Breast epithelium (tissue), 4 donors: ENCODE measurements around the gene CPM. TPM values are rescaled to one million over a fixed set of nuclear protein-coding genes. Genes with fewer than 3 reads are reported as not detected.

Experiments
- DNase-seq, 2 donors: peaks; one replicate each; pipeline ENCODE4 v3.0.0-alpha.2; 2019; ENCODE audit warnings: low spot score in 2 of 2
- H3K27ac ChIP-seq, 2 donors: fragments of 200-600 bp; sonication (generic) in 1 of 2; one replicate each; pipeline ENCODE4 v1.5.1; 2016 to 2019; ENCODE audit warnings: mild to moderate bottlenecking in 1 of 2
- H3K27me3 ChIP-seq, 2 donors: fragments of 200-600 bp; sonication (generic) in 1 of 2; one replicate each; pipeline versions ENCODE4 v1.5.1 to v1.6.0; 2017 to 2019; ENCODE audit warnings: control low read depth in 1 of 2, mild to moderate bottlenecking in 1 of 2
- H3K36me3 ChIP-seq: fragments of 200-600 bp; one replicate; pipeline ENCODE4 v1.5.1; 2019
- H3K4me1 ChIP-seq, 2 donors: fragments of 200-600 bp; sonication (generic); one replicate each; pipeline ENCODE4 v1.5.1; 2016 to 2019; ENCODE audit warnings: control low read depth in 1 of 2
- H3K4me3 ChIP-seq, 3 donors: fragments of 200-600 bp; sonication (generic); 1 replicate in 2 of 3; 2 replicates in 1 of 3; pipeline ENCODE4 v1.5.1; 2016 to 2019; ENCODE audit warnings: mild to moderate bottlenecking in 3 of 3, moderate library complexity in 2 of 3
- H3K9me3 ChIP-seq, 2 donors: fragments of 200-600 bp; sonication (generic) in 1 of 2; one replicate each; pipeline ENCODE4 v1.5.1; 2016 to 2019; ENCODE audit warnings: control low read depth in 1 of 2
- POLR2A ChIP-seq: fragments of 450-650 bp; IDR thresholded peaks from one replicate; pipeline ENCODE4 v1.6.1; 2016; ENCODE audit warnings: antibody characterized with exemption, mild to moderate bottlenecking, moderate library complexity
- POLR2AphosphoS5 ChIP-seq, 3 donors: sonication (generic); formaldehyde crosslinking; IDR thresholded peaks; one replicate each; pipeline ENCODE4 v1.6.1; 2017; ENCODE audit warnings: antibody characterized with exemption in 3 of 3
- intact Hi-C: fragments of 100-400 bp; cut with DNase I; formaldehyde crosslinking; loops from one replicate; pipeline ENCODE4 v1.15.1; 2023; ENCODE audit warnings: low total_unique reads
- total RNA-seq, 3 donors: library from RNA; depleted of rRNA; stranded (reverse); fragments of >200 nt; gene quantifications; one replicate each; pipeline ENCODE4 v1.1.0, GENCODE V29; 2016
- TF ChIP-seq, protein P1 (sequence below), 3 donors: fragments of 450-650 bp; IDR thresholded peaks; one replicate each; pipeline ENCODE4 v1.5.1; 2016 to 2017; ENCODE audit warnings: antibody characterized with exemption in 3 of 3, mild to moderate bottlenecking in 3 of 3, moderate library complexity in 3 of 3

The CPM gene
- total RNA-seq, 3 donors from 2014 or later: 63.4 to 1,281 (median 78.3) TPM

DNA sequence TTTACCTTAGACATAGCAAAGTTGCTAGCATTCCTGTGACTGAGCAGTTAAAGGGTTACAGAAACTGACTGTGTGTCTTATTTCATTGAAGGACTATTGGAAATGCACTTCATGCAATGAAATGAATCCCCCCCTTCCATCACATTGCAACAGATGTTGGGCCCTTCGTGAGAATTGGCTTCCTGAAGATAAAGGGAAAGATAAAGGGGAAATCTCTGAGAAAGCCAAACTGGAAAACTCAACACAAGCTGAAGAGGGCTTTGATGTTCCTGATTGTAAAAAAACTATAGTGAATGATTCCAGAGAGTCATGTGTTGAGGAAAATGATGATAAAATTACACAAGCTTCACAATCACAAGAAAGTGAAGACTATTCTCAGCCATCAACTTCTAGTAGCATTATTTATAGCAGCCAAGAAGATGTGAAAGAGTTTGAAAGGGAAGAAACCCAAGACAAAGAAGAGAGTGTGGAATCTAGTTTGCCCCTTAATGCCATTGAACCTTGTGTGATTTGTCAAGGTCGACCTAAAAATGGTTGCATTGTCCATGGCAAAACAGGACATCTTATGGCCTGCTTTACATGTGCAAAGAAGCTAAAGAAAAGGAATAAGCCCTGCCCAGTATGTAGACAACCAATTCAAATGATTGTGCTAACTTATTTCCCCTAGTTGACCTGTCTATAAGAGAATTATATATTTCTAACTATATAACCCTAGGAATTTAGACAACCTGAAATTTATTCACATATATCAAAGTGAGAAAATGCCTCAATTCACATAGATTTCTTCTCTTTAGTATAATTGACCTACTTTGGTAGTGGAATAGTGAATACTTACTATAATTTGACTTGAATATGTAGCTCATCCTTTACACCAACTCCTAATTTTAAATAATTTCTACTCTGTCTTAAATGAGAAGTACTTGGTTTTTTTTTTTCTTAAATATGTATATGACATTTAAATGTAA, 93.5 kb downstream of the CPM start:
- H3K27me3 ChIP-seq: no peaks in the 10 kb centered on the region
- intact Hi-C loops: no loop called here
- H3K9me3 ChIP-seq: no peaks in the 10 kb centered on the region
- H3K4me3 ChIP-seq: no peak overlapping the region
- peaks cover 4% of the 10 kb centered on the region for H3K36me3 ChIP-seq
- TF ChIP-seq POLR2A: no peak
- no peaks in the 10 kb centered on the region for H3K4me1 ChIP-seq
- no peak for DNase-seq
- no peak overlapping the region for H3K27ac ChIP-seq

DNA sequence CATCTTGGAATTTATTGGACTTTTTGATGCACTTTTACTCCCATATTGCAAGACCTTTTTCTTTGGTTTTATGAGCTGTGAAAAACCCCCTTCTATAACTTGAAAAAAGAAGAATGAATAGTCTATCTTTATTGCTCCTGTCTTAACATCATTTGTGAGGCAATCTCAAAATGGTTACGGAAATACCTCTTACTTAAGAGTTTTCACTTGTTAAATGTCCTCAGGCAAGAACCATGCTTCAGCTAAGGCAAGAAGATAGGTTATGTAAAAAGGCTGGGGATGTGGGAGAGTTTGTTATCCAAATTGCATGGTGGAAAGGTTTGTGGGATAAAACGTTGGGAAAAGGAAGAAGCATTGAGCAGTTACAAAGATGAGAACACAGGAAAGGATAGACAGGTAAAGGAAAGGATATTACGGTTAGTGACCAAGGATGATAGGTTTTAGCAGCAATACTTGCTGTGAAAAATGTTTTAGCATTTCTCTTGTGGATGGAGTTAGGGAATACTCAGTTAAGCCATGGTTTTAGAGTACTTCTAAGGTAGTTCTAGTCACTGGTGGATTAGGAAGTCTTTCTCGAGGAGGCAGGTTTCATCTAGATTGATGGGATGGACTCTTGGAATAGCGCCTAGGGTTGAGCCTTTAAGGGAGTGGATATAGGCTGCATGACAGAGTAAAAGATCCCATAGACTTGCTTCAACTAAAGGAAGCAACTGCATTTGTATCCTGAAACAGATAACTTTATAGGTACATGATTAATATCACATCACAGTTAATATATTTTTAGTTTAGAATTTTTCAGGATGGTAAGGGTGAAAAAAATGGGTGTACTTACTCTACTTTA, 94.7 kb downstream of the CPM start:
- Histone ChIP-seq H3K27me3 (no peaks in the 10 kb centered on the region), H3K4me1 (no peaks in the 10 kb centered on the region), H3K9me3 (no peaks in the 10 kb centered on the region), H3K27ac (no peak overlapping the region), H3K36me3 (peaks cover 4% of the 10 kb centered on the region), H3K4me3 (no peak overlapping the region)
- TF ChIP-seq, protein P1, sequence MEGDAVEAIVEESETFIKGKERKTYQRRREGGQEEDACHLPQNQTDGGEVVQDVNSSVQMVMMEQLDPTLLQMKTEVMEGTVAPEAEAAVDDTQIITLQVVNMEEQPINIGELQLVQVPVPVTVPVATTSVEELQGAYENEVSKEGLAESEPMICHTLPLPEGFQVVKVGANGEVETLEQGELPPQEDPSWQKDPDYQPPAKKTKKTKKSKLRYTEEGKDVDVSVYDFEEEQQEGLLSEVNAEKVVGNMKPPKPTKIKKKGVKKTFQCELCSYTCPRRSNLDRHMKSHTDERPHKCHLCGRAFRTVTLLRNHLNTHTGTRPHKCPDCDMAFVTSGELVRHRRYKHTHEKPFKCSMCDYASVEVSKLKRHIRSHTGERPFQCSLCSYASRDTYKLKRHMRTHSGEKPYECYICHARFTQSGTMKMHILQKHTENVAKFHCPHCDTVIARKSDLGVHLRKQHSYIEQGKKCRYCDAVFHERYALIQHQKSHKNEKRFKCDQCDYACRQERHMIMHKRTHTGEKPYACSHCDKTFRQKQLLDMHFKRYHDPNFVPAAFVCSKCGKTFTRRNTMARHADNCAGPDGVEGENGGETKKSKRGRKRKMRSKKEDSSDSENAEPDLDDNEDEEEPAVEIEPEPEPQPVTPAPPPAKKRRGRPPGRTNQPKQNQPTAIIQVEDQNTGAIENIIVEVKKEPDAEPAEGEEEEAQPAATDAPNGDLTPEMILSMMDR (IDR thresholded peaks at IDR 0.05): no peak
- TF ChIP-seq POLR2A (no peak), POLR2AphosphoS5 (IDR thresholded peaks at IDR 0.05) (no peak)
- intact Hi-C loops: no loop called here
- DNase-seq: no peak

DNA sequence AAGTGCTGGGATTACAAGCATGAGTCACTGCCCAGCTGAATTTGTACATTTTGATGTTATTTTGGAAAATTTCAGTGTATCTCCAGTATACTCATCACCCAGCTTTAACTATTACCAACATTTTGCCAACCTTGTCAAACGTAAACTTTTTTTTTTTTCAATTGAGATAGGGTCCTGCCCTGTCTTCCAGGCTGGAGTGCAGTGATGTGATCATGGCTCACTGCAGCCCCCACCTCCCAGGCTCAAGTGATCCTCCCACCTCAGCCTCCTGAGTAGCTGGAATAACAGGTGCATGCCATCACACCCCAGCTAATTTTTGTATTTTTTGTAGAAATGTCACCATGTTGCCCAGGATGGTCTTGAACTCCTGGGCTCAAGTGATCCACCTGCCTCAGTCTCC, 95.8 kb downstream of the CPM start:
- TF ChIP-seq POLR2AphosphoS5 (IDR thresholded peaks at IDR 0.05) (no peak), POLR2A (no peak)
- TF ChIP-seq, protein P1 (IDR thresholded peaks at IDR 0.05): no peak
- intact Hi-C loops: no loop called here
- H3K36me3 ChIP-seq: peaks cover 4% of the 10 kb centered on the region

DNA sequence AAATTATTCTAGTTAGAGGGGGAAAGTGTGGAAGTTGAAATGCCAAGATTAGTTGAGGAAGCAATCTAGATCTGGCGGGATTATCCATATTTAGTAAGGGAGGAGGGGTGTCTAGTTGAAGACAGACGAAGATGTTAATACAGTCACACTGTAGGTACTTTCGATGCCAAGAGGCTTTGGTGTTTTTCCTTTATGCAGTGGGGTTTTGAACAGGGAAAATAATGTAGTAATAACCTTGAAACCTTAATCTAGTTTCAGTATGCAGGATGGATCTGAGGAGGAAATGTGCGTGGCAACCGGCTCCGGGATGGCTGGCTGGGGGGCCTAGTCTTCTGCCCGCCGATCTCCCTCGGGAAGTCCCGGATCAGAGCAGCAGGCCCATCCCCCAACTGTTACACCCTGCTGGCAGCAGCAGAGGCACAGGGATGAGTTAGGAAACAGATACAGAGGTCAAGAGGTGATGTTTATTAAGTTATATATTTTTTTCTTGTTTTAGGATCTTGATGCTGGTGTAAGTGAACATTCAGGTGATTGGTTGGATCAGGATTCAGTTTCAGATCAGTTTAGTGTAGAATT, 97.5 kb downstream of the CPM start:
- no peaks in the 10 kb centered on the region for H3K27me3 ChIP-seq
- no peaks in the 10 kb centered on the region for H3K4me1 ChIP-seq
- no peak for DNase-seq
- H3K9me3 ChIP-seq: no peaks in the 10 kb centered on the region
- intact Hi-C loops: no loop called here
- TF ChIP-seq POLR2A (no peak), POLR2AphosphoS5 (IDR thresholded peaks at IDR 0.05) (no peak)
- TF ChIP-seq, protein P1 (IDR thresholded peaks at IDR 0.05): no peak
- H3K36me3 ChIP-seq: peaks cover 4% of the 10 kb centered on the region
- H3K27ac ChIP-seq: no peak overlapping the region
- no peak overlapping the region for H3K4me3 ChIP-seq

More for the DNA sequence above, 95.8 kb downstream of the CPM start:
- no peak overlapping the region for H3K27ac ChIP-seq
- H3K4me1 ChIP-seq: no peaks in the 10 kb centered on the region
- no peak overlapping the region for H3K4me3 ChIP-seq
- no peaks in the 10 kb centered on the region for H3K27me3 ChIP-seq
- no peaks in the 10 kb centered on the region for H3K9me3 ChIP-seq
- DNase-seq: no peak

DNA sequence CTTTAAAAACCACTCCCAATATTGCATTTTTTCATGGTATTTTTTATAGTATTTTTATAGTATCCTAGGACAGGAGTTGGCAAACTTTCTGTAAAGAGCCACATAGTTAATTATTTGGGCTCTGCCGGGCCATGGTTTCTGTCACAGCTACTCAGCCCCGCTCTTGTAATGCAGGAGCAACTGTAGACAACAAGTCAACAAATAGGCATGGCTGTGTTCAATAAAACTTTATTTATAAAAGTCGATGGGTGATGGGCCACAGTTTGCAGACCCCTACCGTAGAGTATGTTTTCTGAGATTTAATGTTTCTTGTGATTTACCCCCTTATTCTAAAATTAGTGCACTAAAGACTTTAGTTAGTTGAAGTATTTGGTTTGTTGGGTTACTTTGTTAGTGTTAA, 99.5 kb downstream of the CPM start:
- no peak for DNase-seq
- Histone ChIP-seq H3K9me3 (no peaks in the 10 kb centered on the region), H3K27me3 (no peaks in the 10 kb centered on the region), H3K4me1 (no peaks in the 10 kb centered on the region), H3K27ac (no peak overlapping the region), H3K4me3 (no peak overlapping the region), H3K36me3 (no peaks in the 10 kb centered on the region)
- intact Hi-C loops: no loop called here
- TF ChIP-seq, protein P1 (IDR thresholded peaks at IDR 0.05): no peak
- TF ChIP-seq POLR2AphosphoS5 (IDR thresholded peaks at IDR 0.05) (no peak), POLR2A (no peak)
